Spinal cord (tissue), 10 donors: Measurements from ENCODE around the gene DYNC1I1. TPM values are rescaled to one million over a fixed set of nuclear protein-coding genes. Genes with fewer than 3 reads are reported as not detected.

Experiments used
- DNase-seq, 6 donors: peaks; one replicate each; pipeline versions ENCODE4 v3.0.0 to v3.0.0-alpha.2; 2013 to 2015; ENCODE audit warnings: low spot score in 6 of 6, low read depth in 4 of 6
- H3K27ac ChIP-seq: one replicate; pipeline ENCODE4 v1.5.1; 2013; ENCODE audit warnings: low read depth, low read length, control low read depth
- H3K27me3 ChIP-seq: one replicate; pipeline ENCODE4 v1.6.1; 2013; ENCODE audit warnings: low read length; ENCODE audit not compliant: control insufficient read depth, insufficient read depth
- H3K36me3 ChIP-seq: one replicate; pipeline ENCODE4 v1.6.1; 2013; ENCODE audit warnings: low read length; ENCODE audit not compliant: control insufficient read depth, insufficient read depth
- H3K4me1 ChIP-seq: one replicate; pipeline ENCODE4 v1.6.1; 2013; ENCODE audit warnings: low read length; ENCODE audit not compliant: control insufficient read depth, insufficient read depth
- H3K4me3 ChIP-seq: one replicate; pipeline ENCODE4 v1.5.1; 2013; ENCODE audit warnings: low read depth, low read length, control low read depth
- H3K9me3 ChIP-seq: one replicate; pipeline ENCODE4 v1.6.1; 2013; ENCODE audit warnings: low read length; ENCODE audit not compliant: control insufficient read depth, insufficient read depth
- WGBS: methylation state at CpG from one replicate; pipeline ENCODE4 v1.1.5; 2013; ENCODE audit warnings: missing lambda C conversion rate; ENCODE audit not compliant: insufficient coverage; 5-methylcytosine and 5-hydroxymethylcytosine counted together
- polyA plus RNA-seq, 2 donors: library from polyadenylated mRNA; unstranded; fragments of 120-200 nt; gene quantifications; one replicate each; pipeline ENCODE4 v1.2.1, GENCODE V29; 2013; ENCODE audit not compliant: insufficient read length in 2 of 2
- total RNA-seq, 2 donors: library from RNA; depleted of rRNA in 1 of 2; stranded (reverse); fragments of 120-200 nt in 1 of 2; fragments of >200 nt in 1 of 2; gene quantifications; one replicate each; pipeline versions ENCODE4 v1.2.3 to v1.2.4, GENCODE V29; 2013 to 2014
- donor health status: healthy.

Gene DYNC1I1
- total and polyA plus RNA-seq, 4 donors, result 34.6 to 66.8 (median 44.2) TPM

- no peaks in the 10 kb centered on the region for H3K36me3 ChIP-seq
- H3K4me1 ChIP-seq, result no peaks in the 10 kb centered on the region
- DNase-seq, result peak in 1 of 6 donors; percentile 69
- H3K4me3 ChIP-seq, result no peak overlapping the region
- peak overlapping the region; percentile 45 for H3K27ac ChIP-seq
- WGBS, result 91% methylated on average over 4 of the region's 6 CpGs
- no peaks in the 10 kb centered on the region for H3K27me3 ChIP-seq
- H3K9me3 ChIP-seq, result no peaks in the 10 kb centered on the region
Observed at GRCh38 chr7:95986178-95986764, 213.9 kb downstream of the DYNC1I1 start.

GRCh38 chr7:95989301-95989700 is 216.9 kb downstream of the DYNC1I1 start:
- DNase-seq, result peak in 1 of 6 donors; percentile 23
- H3K4me3 ChIP-seq, result no peak overlapping the region
- H3K27ac ChIP-seq, result peak overlapping the region; percentile 26
- no peaks in the 10 kb centered on the region for H3K36me3 ChIP-seq
- H3K27me3 ChIP-seq, result no peaks in the 10 kb centered on the region
- H3K4me1 ChIP-seq, result no peaks in the 10 kb centered on the region
- H3K9me3 ChIP-seq, result no peaks in the 10 kb centered on the region
- WGBS, result 0% methylated on average over 1 of the region's 5 CpGs

- no peak overlapping the region for H3K27ac ChIP-seq
- DNase-seq, result peak in 2 of 6 donors; percentile 27 to 42
- no peak overlapping the region for H3K4me3 ChIP-seq
- H3K4me1 ChIP-seq, result no peaks in the 10 kb centered on the region
- H3K9me3 ChIP-seq, result no peaks in the 10 kb centered on the region
- no CpG with 5 or more reads among the region's 2 CpGs for WGBS
- H3K27me3 ChIP-seq, result no peaks in the 10 kb centered on the region
- no peaks in the 10 kb centered on the region for H3K36me3 ChIP-seq
Observed at GRCh38 chr7:95993380-95993779, 221.0 kb downstream of the DYNC1I1 start.

- H3K9me3 ChIP-seq, result no peaks in the 10 kb centered on the region
- H3K27ac ChIP-seq, result no peak overlapping the region
- no peaks in the 10 kb centered on the region for H3K27me3 ChIP-seq
- H3K4me3 ChIP-seq, result no peak overlapping the region
- WGBS, result 80% methylated on average over 1 of the region's 5 CpGs
- no peaks in the 10 kb centered on the region for H3K4me1 ChIP-seq
- H3K36me3 ChIP-seq, result no peaks in the 10 kb centered on the region
- DNase-seq, result no peak
Observed at GRCh38 chr7:95996174-95996573, 223.8 kb downstream of the DYNC1I1 start.

GRCh38 chr7:95996886-95997285 is 224.5 kb downstream of the DYNC1I1 start:
- no peaks in the 10 kb centered on the region for H3K27me3 ChIP-seq
- H3K36me3 ChIP-seq, result no peaks in the 10 kb centered on the region
- no peak overlapping the region for H3K4me3 ChIP-seq
- H3K9me3 ChIP-seq, result no peaks in the 10 kb centered on the region
- H3K4me1 ChIP-seq, result no peaks in the 10 kb centered on the region
- H3K27ac ChIP-seq, result no peak overlapping the region
- DNase-seq, result no peak
- WGBS, result no CpG with 5 or more reads among the region's 1 CpG

- H3K27ac ChIP-seq, result no peak overlapping the region
- WGBS, result no CpG with 5 or more reads among the region's 1 CpG
- no peaks in the 10 kb centered on the region for H3K4me1 ChIP-seq
- H3K36me3 ChIP-seq, result no peaks in the 10 kb centered on the region
- H3K9me3 ChIP-seq, result no peaks in the 10 kb centered on the region
- no peak for DNase-seq
- no peaks in the 10 kb centered on the region for H3K27me3 ChIP-seq
- H3K4me3 ChIP-seq, result no peak overlapping the region
Observed at GRCh38 chr7:95997632-95998031, 225.3 kb downstream of the DYNC1I1 start.

- H3K27ac ChIP-seq, result no peak overlapping the region
- DNase-seq, result no peak
- no peaks in the 10 kb centered on the region for H3K9me3 ChIP-seq
- H3K36me3 ChIP-seq, result no peaks in the 10 kb centered on the region
- H3K4me3 ChIP-seq, result no peak overlapping the region
- 73% methylated on average over 6 of the region's 6 CpGs for WGBS
- no peaks in the 10 kb centered on the region for H3K4me1 ChIP-seq
- no peaks in the 10 kb centered on the region for H3K27me3 ChIP-seq
Observed at GRCh38 chr7:95999481-95999880, 227.1 kb downstream of the DYNC1I1 start.

- no peaks in the 10 kb centered on the region for H3K4me1 ChIP-seq
- no peaks in the 10 kb centered on the region for H3K27me3 ChIP-seq
- H3K4me3 ChIP-seq, result no peak overlapping the region
- no peak overlapping the region for H3K27ac ChIP-seq
- DNase-seq, result peak in 1 of 6 donors; percentile 50
- H3K9me3 ChIP-seq, result no peaks in the 10 kb centered on the region
- no peaks in the 10 kb centered on the region for H3K36me3 ChIP-seq
Observed at GRCh38 chr7:96004578-96004977, 232.2 kb downstream of the DYNC1I1 start.

GRCh38 chr7:96005271-96005670 is 232.9 kb downstream of the DYNC1I1 start:
- no peak overlapping the region for H3K27ac ChIP-seq
- no peaks in the 10 kb centered on the region for H3K4me1 ChIP-seq
- no peaks in the 10 kb centered on the region for H3K36me3 ChIP-seq
- no peaks in the 10 kb centered on the region for H3K27me3 ChIP-seq
- no peaks in the 10 kb centered on the region for H3K9me3 ChIP-seq
- H3K4me3 ChIP-seq, result no peak overlapping the region
- no peak for DNase-seq
- WGBS, result 83% methylated on average over 1 of the region's 5 CpGs

GRCh38 chr7:96009148-96009547 is 236.8 kb downstream of the DYNC1I1 start:
- Histone ChIP-seq H3K27me3 (no peaks in the 10 kb centered on the region), H3K36me3 (no peaks in the 10 kb centered on the region), H3K4me3 (no peak overlapping the region), H3K27ac (no peak overlapping the region), H3K4me1 (no peaks in the 10 kb centered on the region), H3K9me3 (no peaks in the 10 kb centered on the region)
- 92% methylated on average over 2 of the region's 2 CpGs for WGBS
- DNase-seq, result no peak
